Gastroesophageal sphincter (tissue), 4 donors: ENCODE data around the gene RPA1. TPM values are rescaled to one million over a fixed set of nuclear protein-coding genes. Genes with fewer than 3 reads are reported as not detected.

Experiments
- ATAC-seq: fragments of 150-250 bp; one replicate; pipeline ENCODE4 v1.9.1; 2016; ENCODE audit warnings: mild to moderate bottlenecking, moderate library complexity
- H3K27ac ChIP-seq, 4 donors: fragments of 200-600 bp; sonication (generic) in 3 of 4; 1 replicate in 3 of 4; 2 replicates in 1 of 4; pipeline ENCODE4 v1.5.1; 2016 to 2019
- H3K27me3 ChIP-seq: fragments of 200-600 bp; sonication (generic); one replicate; pipeline ENCODE4 v1.5.1; 2019
- H3K36me3 ChIP-seq, 2 donors: fragments of 200-600 bp; sonication (generic); one replicate each; pipeline ENCODE4 v1.5.1; 2019; ENCODE audit warnings: control low read depth in 1 of 2
- H3K4me1 ChIP-seq, 3 donors: fragments of 200-600 bp; sonication (generic); 1 replicate in 2 of 3; 2 replicates in 1 of 3; pipeline ENCODE4 v1.5.1; 2016 to 2019; ENCODE audit warnings: control low read depth in 2 of 3
- H3K4me3 ChIP-seq, 2 donors: fragments of 200-600 bp; sonication (generic); one replicate each; pipeline ENCODE4 v1.5.1; 2019; ENCODE audit warnings: mild to moderate bottlenecking in 1 of 2, moderate library complexity in 1 of 2
- H3K9me3 ChIP-seq, 3 donors: fragments of 200-600 bp; sonication (generic); one replicate each; pipeline ENCODE4 v1.5.1; 2017 to 2019; ENCODE audit warnings: control low read depth in 2 of 3
- EP300 ChIP-seq: sonication (generic); formaldehyde crosslinking; IDR thresholded peaks from one replicate; pipeline ENCODE4 v1.6.1; 2017; ENCODE audit warnings: antibody characterized with exemption, mild to moderate bottlenecking
- POLR2A ChIP-seq, 2 donors: fragments of 450-650 bp; IDR thresholded peaks; one replicate each; pipeline ENCODE4 v1.6.1; 2017; ENCODE audit warnings: antibody characterized with exemption in 2 of 2, mild to moderate bottlenecking in 2 of 2, moderate library complexity in 1 of 2
- POLR2AphosphoS5 ChIP-seq: sonication (generic); formaldehyde crosslinking; IDR thresholded peaks from one replicate; pipeline ENCODE4 v1.6.1; 2017; ENCODE audit warnings: antibody characterized with exemption
- WGBS, 2 donors: methylation state at CpG; one replicate each; pipeline ENCODE4 v1.1.5; 2018; ENCODE audit warnings: low coverage in 1 of 2; 5-methylcytosine and 5-hydroxymethylcytosine counted together
- total RNA-seq, 4 donors: library from RNA; depleted of rRNA; stranded (reverse); fragments of >200 nt; gene quantifications; one replicate each; pipeline ENCODE4 v1.1.0, GENCODE V29; 2016
- TF ChIP-seq, protein P1 (sequence below), 4 experiments: fragments of 200-600 bp in 2 of 4; fragments of 450-650 bp in 2 of 4; sonication (generic) in 1 of 4; IDR thresholded peaks; one replicate each; pipeline ENCODE4 v1.5.1; 2017 to 2019; ENCODE audit warnings: antibody characterized with exemption in 4 of 4, mild to moderate bottlenecking in 2 of 4, moderate library complexity in 2 of 4

The RPA1 gene
- total RNA-seq, 4 donors from 2014 or later: 22.0 to 33.0 (median 25.2) TPM

DNA sequence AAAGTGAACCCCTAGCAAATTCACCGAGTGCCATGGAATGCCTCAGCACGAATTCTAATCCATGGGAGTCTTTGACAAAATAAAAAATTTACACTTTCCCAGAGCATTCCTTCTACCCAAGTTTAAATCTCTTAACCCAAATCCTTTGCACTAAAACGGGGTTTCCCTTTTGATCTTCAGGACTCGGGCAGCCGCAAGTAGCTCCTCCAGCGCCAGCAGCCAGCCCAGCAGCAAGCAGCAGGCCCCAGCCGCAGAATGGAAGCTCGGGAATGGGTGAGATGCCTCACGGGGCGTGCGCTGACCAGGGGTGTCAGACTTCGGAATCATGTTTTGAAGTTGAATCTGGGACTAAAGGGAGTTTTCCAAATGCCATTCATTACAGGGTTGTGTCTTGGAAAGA, 42.4 kb downstream of the RPA1 start:
- H3K4me1 ChIP-seq: no peaks in the 10 kb centered on the region
- TF ChIP-seq POLR2A (IDR thresholded peaks at IDR 0.05): no peak
- no peak for TF ChIP-seq EP300
- no peak for TF ChIP-seq POLR2AphosphoS5
- TF ChIP-seq, protein P1, sequence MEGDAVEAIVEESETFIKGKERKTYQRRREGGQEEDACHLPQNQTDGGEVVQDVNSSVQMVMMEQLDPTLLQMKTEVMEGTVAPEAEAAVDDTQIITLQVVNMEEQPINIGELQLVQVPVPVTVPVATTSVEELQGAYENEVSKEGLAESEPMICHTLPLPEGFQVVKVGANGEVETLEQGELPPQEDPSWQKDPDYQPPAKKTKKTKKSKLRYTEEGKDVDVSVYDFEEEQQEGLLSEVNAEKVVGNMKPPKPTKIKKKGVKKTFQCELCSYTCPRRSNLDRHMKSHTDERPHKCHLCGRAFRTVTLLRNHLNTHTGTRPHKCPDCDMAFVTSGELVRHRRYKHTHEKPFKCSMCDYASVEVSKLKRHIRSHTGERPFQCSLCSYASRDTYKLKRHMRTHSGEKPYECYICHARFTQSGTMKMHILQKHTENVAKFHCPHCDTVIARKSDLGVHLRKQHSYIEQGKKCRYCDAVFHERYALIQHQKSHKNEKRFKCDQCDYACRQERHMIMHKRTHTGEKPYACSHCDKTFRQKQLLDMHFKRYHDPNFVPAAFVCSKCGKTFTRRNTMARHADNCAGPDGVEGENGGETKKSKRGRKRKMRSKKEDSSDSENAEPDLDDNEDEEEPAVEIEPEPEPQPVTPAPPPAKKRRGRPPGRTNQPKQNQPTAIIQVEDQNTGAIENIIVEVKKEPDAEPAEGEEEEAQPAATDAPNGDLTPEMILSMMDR (IDR thresholded peaks at IDR 0.05): no peak
- no peak for ATAC-seq
- peaks cover 0 to 80% of the 10 kb centered on the region in 2 donors for H3K36me3 ChIP-seq
- H3K4me3 ChIP-seq: no peak overlapping the region
- no peaks in the 10 kb centered on the region for H3K9me3 ChIP-seq
- H3K27me3 ChIP-seq: no peaks in the 10 kb centered on the region
- 87 to 93% methylated on average over 9 to 12 of the region's 12 CpGs for WGBS, 2 donors
- H3K27ac ChIP-seq: no peak overlapping the region

- TF ChIP-seq EP300 (no peak), POLR2A (IDR thresholded peaks at IDR 0.05) (no peak), POLR2AphosphoS5 (no peak)
- TF ChIP-seq, protein P1 (IDR thresholded peaks at IDR 0.05): no peak
- H3K9me3 ChIP-seq: no peaks in the 10 kb centered on the region
- no peak for ATAC-seq
- H3K4me3 ChIP-seq: no peak overlapping the region
- H3K36me3 ChIP-seq: peaks cover 0 to 87% of the 10 kb centered on the region in 2 donors
- no peaks in the 10 kb centered on the region for H3K4me1 ChIP-seq
- no peaks in the 10 kb centered on the region for H3K27me3 ChIP-seq
- WGBS, 2 donors: 71% methylated on average over 4 of the region's 4 CpGs; no CpG with 5 or more reads in 1 of the 2 donors
- peak overlapping the region in 1 of 4 donors; percentile 4 for H3K27ac ChIP-seq
Measured at GRCh38 chr17:1872976-1873375, 43.2 kb downstream of the RPA1 start.

- Histone ChIP-seq H3K9me3 (no peaks in the 10 kb centered on the region), H3K36me3 (peaks cover 0 to 91% of the 10 kb centered on the region in 2 donors), H3K4me1 (no peaks in the 10 kb centered on the region), H3K27ac (peak overlapping the region in 1 of 4 donors; percentile 4), H3K27me3 (no peaks in the 10 kb centered on the region), H3K4me3 (no peak overlapping the region)
- no peak for ATAC-seq
- WGBS, 2 donors: 75 to 78% methylated on average over 7 to 8 of the region's 9 CpGs
- TF ChIP-seq POLR2AphosphoS5 (no peak), POLR2A (IDR thresholded peaks at IDR 0.05) (no peak), EP300 (no peak)
- TF ChIP-seq, protein P1 (IDR thresholded peaks at IDR 0.05): no peak
Measured at GRCh38 chr17:1873418-1873817, 43.6 kb downstream of the RPA1 start.

DNA sequence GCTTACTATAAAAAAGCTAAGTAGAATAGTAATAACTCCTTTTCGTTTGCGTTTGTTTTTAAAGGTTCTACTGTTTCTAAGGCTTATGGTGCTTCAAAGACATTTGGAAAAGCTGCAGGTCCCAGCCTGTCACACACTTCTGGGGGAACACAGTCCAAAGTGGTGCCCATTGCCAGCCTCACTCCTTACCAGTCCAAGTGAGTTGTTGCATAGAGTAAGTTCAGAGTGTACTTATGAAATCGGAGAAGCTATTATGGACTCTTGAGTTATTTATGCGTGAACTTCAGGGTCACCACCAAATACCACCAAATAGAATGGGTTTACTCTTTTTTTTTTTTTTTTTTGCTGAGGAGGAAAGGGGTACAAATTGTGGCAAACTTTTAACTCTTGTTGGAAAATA, 45.8 kb downstream of the RPA1 start:
- H3K27me3 ChIP-seq: no peaks in the 10 kb centered on the region
- H3K4me3 ChIP-seq: no peak overlapping the region
- 83 to 90% methylated on average over 3 to 4 of the region's 4 CpGs for WGBS, 2 donors
- peaks cover 0 to 96% of the 10 kb centered on the region in 2 donors for H3K36me3 ChIP-seq
- H3K4me1 ChIP-seq: no peaks in the 10 kb centered on the region
- H3K9me3 ChIP-seq: no peaks in the 10 kb centered on the region
- ATAC-seq: no peak
- no peak for TF ChIP-seq EP300
- TF ChIP-seq POLR2AphosphoS5: no peak
- TF ChIP-seq, protein P1 (IDR thresholded peaks at IDR 0.05): no peak
- no peak for TF ChIP-seq POLR2A (IDR thresholded peaks at IDR 0.05)
- no peak overlapping the region for H3K27ac ChIP-seq

GRCh38 chr17:1878419-1879121, 48.8 kb downstream of the RPA1 start:
- TF ChIP-seq POLR2A (IDR thresholded peaks at IDR 0.05): no peak
- TF ChIP-seq POLR2AphosphoS5: no peak
- no peak for TF ChIP-seq EP300
- TF ChIP-seq, protein P1 (IDR thresholded peaks at IDR 0.05): no peak
- ATAC-seq: no peak
- 73 to 100% methylated on average over 1 to 7 of the region's 17 CpGs for WGBS, 2 donors
- no peaks in the 10 kb centered on the region for H3K4me1 ChIP-seq
- H3K4me3 ChIP-seq: no peak overlapping the region
- H3K27ac ChIP-seq: no peak overlapping the region
- peaks cover 0 to 98% of the 10 kb centered on the region in 2 donors for H3K36me3 ChIP-seq
- no peaks in the 10 kb centered on the region for H3K27me3 ChIP-seq
- no peaks in the 10 kb centered on the region for H3K9me3 ChIP-seq
